Thoracic aorta (tissue), 2 donors: ENCODE results near the gene SYNE3. TPM values are rescaled to one million over a fixed set of nuclear protein-coding genes. Genes with fewer than 3 reads are reported as not detected.

Experiments used
- ATAC-seq: fragments of 150-250 bp; one replicate; pipeline ENCODE4 v1.8.0; 2017; ENCODE audit warnings: low read depth; ENCODE audit not compliant: insufficient number of reproducible peaks, low FRiP score
- DNase-seq: peaks from one replicate; pipeline ENCODE4 v3.0.0-alpha.2; 2020; ENCODE audit warnings: low spot score
- H3K27ac ChIP-seq, 2 donors: fragments of 200-600 bp; sonication (generic); 1 replicate in 1 of 2; 2 replicates in 1 of 2; pipeline ENCODE4 v1.5.1; 2016; ENCODE audit warnings: mild to moderate bottlenecking in 2 of 2, moderate library complexity in 2 of 2
- H3K27me3 ChIP-seq: fragments of 200-600 bp; sonication (generic); replicated peaks from 2 replicates; pipeline ENCODE4 v1.6.0; 2016; ENCODE audit warnings: mild to moderate bottlenecking; ENCODE audit not compliant: insufficient read depth
- H3K36me3 ChIP-seq: fragments of 200-600 bp; sonication (generic); one replicate; pipeline ENCODE4 v1.5.1; 2016
- H3K4me1 ChIP-seq, 2 donors: fragments of 200-600 bp; sonication (generic); 1 replicate in 1 of 2; 2 replicates in 1 of 2; pipeline versions ENCODE4 v1.5.1 to v1.6.0; 2016; ENCODE audit warnings: low read depth in 2 of 2, mild to moderate bottlenecking in 1 of 2; ENCODE audit not compliant: control insufficient read depth in 1 of 2
- H3K4me3 ChIP-seq: fragments of 200-600 bp; sonication (generic); 2 replicates; pipeline ENCODE4 v1.5.1; 2016; ENCODE audit warnings: mild to moderate bottlenecking
- H3K9me3 ChIP-seq: fragments of 200-600 bp; sonication (generic); 2 replicates; pipeline ENCODE4 v1.5.1; 2016
- total RNA-seq, 2 donors: library from RNA; depleted of rRNA; stranded (reverse); fragments of >200 nt; gene quantifications; one replicate each; pipeline versions ENCODE4 v1.1.0 to v1.2.3, GENCODE V29; 2016
- TF ChIP-seq, protein P1 (sequence below): fragments of 200-600 bp; sonication (generic); IDR thresholded peaks from one replicate; pipeline ENCODE4 v1.5.1; 2019; ENCODE audit warnings: antibody characterized with exemption

SYNE3 gene
- total RNA-seq, 2 donors from 2014 or later = 29.5 to 43.4 TPM

- peaks cover 6 to 22% of the 10 kb centered on the region in 2 donors for H3K4me1 ChIP-seq
- H3K9me3 ChIP-seq = no peaks in the 10 kb centered on the region
- H3K27ac ChIP-seq = no peak overlapping the region
- no peak overlapping the region for H3K4me3 ChIP-seq
- DNase-seq = no peak
- TF ChIP-seq, protein P1, sequence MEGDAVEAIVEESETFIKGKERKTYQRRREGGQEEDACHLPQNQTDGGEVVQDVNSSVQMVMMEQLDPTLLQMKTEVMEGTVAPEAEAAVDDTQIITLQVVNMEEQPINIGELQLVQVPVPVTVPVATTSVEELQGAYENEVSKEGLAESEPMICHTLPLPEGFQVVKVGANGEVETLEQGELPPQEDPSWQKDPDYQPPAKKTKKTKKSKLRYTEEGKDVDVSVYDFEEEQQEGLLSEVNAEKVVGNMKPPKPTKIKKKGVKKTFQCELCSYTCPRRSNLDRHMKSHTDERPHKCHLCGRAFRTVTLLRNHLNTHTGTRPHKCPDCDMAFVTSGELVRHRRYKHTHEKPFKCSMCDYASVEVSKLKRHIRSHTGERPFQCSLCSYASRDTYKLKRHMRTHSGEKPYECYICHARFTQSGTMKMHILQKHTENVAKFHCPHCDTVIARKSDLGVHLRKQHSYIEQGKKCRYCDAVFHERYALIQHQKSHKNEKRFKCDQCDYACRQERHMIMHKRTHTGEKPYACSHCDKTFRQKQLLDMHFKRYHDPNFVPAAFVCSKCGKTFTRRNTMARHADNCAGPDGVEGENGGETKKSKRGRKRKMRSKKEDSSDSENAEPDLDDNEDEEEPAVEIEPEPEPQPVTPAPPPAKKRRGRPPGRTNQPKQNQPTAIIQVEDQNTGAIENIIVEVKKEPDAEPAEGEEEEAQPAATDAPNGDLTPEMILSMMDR = no peak
- H3K36me3 ChIP-seq = peaks cover 20% of the 10 kb centered on the region
- no peaks in the 10 kb centered on the region for H3K27me3 ChIP-seq
- no peak for ATAC-seq
Observed at GRCh38 chr14:95468448-95469133, 47.9 kb downstream of the SYNE3 start.

- TF ChIP-seq, protein P1 = no peak
- no peak for ATAC-seq
Observed at GRCh38 chr14:95467657-95468056, 48.8 kb downstream of the SYNE3 start.

GRCh38 chr14:95467232-95467631 lies 49.2 kb downstream of the SYNE3 start:
- peaks cover 6 to 31% of the 10 kb centered on the region in 2 donors for H3K4me1 ChIP-seq
- no peak for DNase-seq
- TF ChIP-seq, protein P1 = no peak
- no peaks in the 10 kb centered on the region for H3K27me3 ChIP-seq
- no peak overlapping the region for H3K27ac ChIP-seq
- H3K36me3 ChIP-seq = peaks cover 17% of the 10 kb centered on the region
- H3K4me3 ChIP-seq = no peak overlapping the region
- ATAC-seq = no peak
- no peaks in the 10 kb centered on the region for H3K9me3 ChIP-seq

More at GRCh38 chr14:95467657-95468056, 48.8 kb downstream of the SYNE3 start:
- H3K27me3 ChIP-seq = no peaks in the 10 kb centered on the region
- no peak overlapping the region for H3K4me3 ChIP-seq
- peaks cover 17% of the 10 kb centered on the region for H3K36me3 ChIP-seq
- no peaks in the 10 kb centered on the region for H3K9me3 ChIP-seq
- H3K4me1 ChIP-seq = peaks cover 6 to 26% of the 10 kb centered on the region in 2 donors
- DNase-seq = no peak
- no peak overlapping the region for H3K27ac ChIP-seq

Other genes starting within 250 kb of the SYNE3 start
- 10 to 100 TPM in 1 of 2 donors, 1 to 10 TPM in 1; 7.3 to 10.4 TPM for gene CLMN, start 196.7 kb downstream of the SYNE3 start, total RNA-seq
- gene GLRX5, start 18.4 kb upstream of the SYNE3 start, total RNA-seq = 10 to 100 TPM; 19.6 to 22.9 TPM
- gene TCL1B, start 169.8 kb upstream of the SYNE3 start, total RNA-seq = not detected
- gene TCL1A, start 197.5 kb upstream of the SYNE3 start, total RNA-seq = not detected